GM12878 (cell line): ENCODE measurements around the gene SAMD4A. TPM values are rescaled to one million over a fixed set of nuclear protein-coding genes. Genes with fewer than 3 reads are reported as not detected.

ENCODE experiments used
- ATAC-seq: fragments of 200-7000 bp; cut with Tn5 transposase; 3 replicates; pipeline ENCODE4 v1.9.1; 2020; ENCODE audit warnings: mild to moderate bottlenecking, moderate library complexity
- BruUV-seq: library from RNA; stranded (reverse); fragments of 400-500 nt; replicated peaks from 2 replicates; lab custom pipeline; 2021; lab: Mats Ljungman, UMichigan
- CTCF ChIA-PET: fragments of 300-600 bp; sonication (Branson Sonifier 250); formaldehyde crosslinking; extraction: SDS; loops from one replicate; lab custom pipeline; 2021; ENCODE audit warnings: inconsistent platforms; lab: Yijun Ruan, JAX
- POLR2A ChIA-PET: fragments of 350-600 bp; formaldehyde crosslinking; extraction: SDS; loops from one replicate; lab custom pipeline; 2021; ENCODE audit warnings: inconsistent platforms; lab: Charles Lee
- RAD21 ChIA-PET: fragments of 300-600 bp; sonication (Branson Sonifier 250); formaldehyde crosslinking; loops from one replicate; lab custom pipeline; 2023; ENCODE audit warnings: antibody characterized with exemption; ENCODE audit not compliant: unreplicated experiment; lab: Charles Lee
- SMC1A ChIA-PET: fragments of 300-600 bp; sonication (Branson Sonifier 250); formaldehyde crosslinking; loops from one replicate; lab custom pipeline; 2023; ENCODE audit not compliant: unreplicated experiment, uncharacterized antibody; lab: Charles Lee
- DNase-seq: peaks from one replicate; pipeline ENCODE4 v3.0.0-alpha.2; 2011; ENCODE audit warnings: low read depth, low spot score
- FAIRE-seq: peaks from 3 replicates; lab custom pipeline; 2011; peaks lifted over from hg19 to GRCh38; lab: Jason Lieb, UNC
- H2AFZ ChIP-seq: 2 replicates; pipeline ENCODE4 v1.6.0; 2011; ENCODE audit warnings: low read depth, low read length, control low read depth; ENCODE audit not compliant: control insufficient read depth
- H3K27ac ChIP-seq: 2 replicates; pipeline ENCODE4 v1.5.1; 2011; ENCODE audit warnings: control low read depth; ENCODE audit not compliant: control insufficient read depth, insufficient read depth
- H3K27me3 ChIP-seq, 2 experiments: replicated peaks in 1 of 2; 2 replicates each; pipeline versions ENCODE4 v1.6.0 to v1.6.1; 2011; ENCODE audit warnings: low read length in 1 of 2; ENCODE audit not compliant: control insufficient read depth in 2 of 2, insufficient read depth in 2 of 2
- H3K36me3 ChIP-seq, 2 experiments: 2 replicates each; pipeline ENCODE4 v1.5.1; 2011; ENCODE audit warnings: low read length in 1 of 2; ENCODE audit not compliant: control insufficient read depth in 2 of 2, insufficient read depth in 2 of 2
- H3K4me1 ChIP-seq: 2 replicates; pipeline ENCODE4 v1.6.1; 2011; ENCODE audit warnings: mild to moderate bottlenecking, low read length, moderate library complexity, mixed read lengths; ENCODE audit not compliant: control insufficient read depth, insufficient read depth
- H3K4me2 ChIP-seq: 2 replicates; pipeline ENCODE4 v1.6.0; 2011; ENCODE audit warnings: control low read depth; ENCODE audit not compliant: control insufficient read depth, insufficient read depth
- H3K4me3 ChIP-seq: fragments of 200-600 bp; sonication (generic); 2 replicates; pipeline ENCODE4 v1.5.1; 2016
- H3K79me2 ChIP-seq: 2 replicates; pipeline ENCODE4 v1.6.0; 2011; ENCODE audit warnings: low read length; ENCODE audit not compliant: control insufficient read depth, insufficient read depth
- H3K9ac ChIP-seq: 2 replicates; pipeline ENCODE4 v1.8.0; 2011; ENCODE audit warnings: low read length, control low read depth, mixed read lengths; ENCODE audit not compliant: control insufficient read depth, insufficient read depth
- H3K9me3 ChIP-seq: replicated peaks from 3 replicates; pipeline ENCODE4 v1.5.1; 2011; ENCODE audit warnings: mild to moderate bottlenecking, low read length; ENCODE audit not compliant: control insufficient read depth, insufficient read depth
- H4K20me1 ChIP-seq: 2 replicates; pipeline ENCODE4 v1.6.0; 2011; ENCODE audit not compliant: control insufficient read depth, insufficient read depth
- BCL3 ChIP-seq: IDR thresholded peaks from 2 replicates; pipeline ENCODE4 v1.6.1; 2011; ENCODE audit warnings: borderline replicate concordance, low read depth, mild to moderate bottlenecking, moderate library complexity, low read length; ENCODE audit not compliant: insufficient read depth, poor library complexity, severe bottlenecking
- FOXM1 ChIP-seq: IDR thresholded peaks from 2 replicates; pipeline ENCODE4 v1.6.1; 2012; ENCODE audit warnings: low read depth, mild to moderate bottlenecking, inconsistent platforms, low read length, moderate library complexity
- JUNB ChIP-seq: IDR thresholded peaks from 2 replicates; pipeline ENCODE4 v1.6.1; 2016; ENCODE audit warnings: antibody characterized with exemption, mild to moderate bottlenecking
- NKRF ChIP-seq: fragments of 450-650 bp; conservative IDR thresholded peaks from 2 replicates; pipeline ENCODE4 v1.6.1; 2017; ENCODE audit warnings: mild to moderate bottlenecking, moderate library complexity
- PAX8 ChIP-seq: fragments of 450-650 bp; IDR thresholded peaks from 2 replicates; pipeline ENCODE4 v1.6.1; 2017; ENCODE audit warnings: mild to moderate bottlenecking, moderate library complexity
- POLR2AphosphoS2 ChIP-seq: IDR thresholded peaks from 2 replicates; pipeline ENCODE4 v1.6.1; 2011; ENCODE audit warnings: low read depth, mild to moderate bottlenecking, low read length, improper control_type of control experiment, moderate library complexity
- RAD21 ChIP-seq: IDR thresholded peaks from 2 replicates; pipeline ENCODE4 v1.6.1; 2011; ENCODE audit warnings: mild to moderate bottlenecking, low read depth, low read length, moderate library complexity; ENCODE audit not compliant: insufficient read depth
- SPI1 ChIP-seq: IDR thresholded peaks from 2 replicates; pipeline ENCODE4 v1.6.1; 2011; ENCODE audit warnings: low read depth, mild to moderate bottlenecking, low read length, moderate library complexity, borderline replicate concordance; ENCODE audit not compliant: insufficient read depth
- ZSCAN29 ChIP-seq: fragments of 450-650 bp; IDR thresholded peaks from 2 replicates; pipeline ENCODE4 v1.6.1; 2017; ENCODE audit warnings: mild to moderate bottlenecking, moderate library complexity
- WGBS: methylation state at CpG from one replicate; pipeline ENCODE4 v1.1.6; 2016; ENCODE audit warnings: low lambda C conversion rate; ENCODE audit not compliant: insufficient replicate concordance, insufficient coverage; ENCODE audit errors: missing lambda C conversion rate; 5-methylcytosine and 5-hydroxymethylcytosine counted together
- in situ Hi-C: fragments of 300-500 bp; cut with MboI; formaldehyde crosslinking; loops from 9 replicates; pipeline ENCODE4 v1.14.3; 2018; ENCODE audit warnings: mixed read lengths
- intact Hi-C: fragments of 100-400 bp; cut with micrococcal nuclease; formaldehyde crosslinking; loops from one replicate; pipeline ENCODE4 v1.14.2; 2022; ENCODE audit not compliant: unreplicated experiment
- polyA plus RNA-seq, 11 experiments: library from polyadenylated mRNA; depleted of rRNA in 4 of 11; unstranded in 6 of 11; stranded (reverse) in 5 of 11; fragments of >200 nt; fragmentation: Nextera tagmentation in 4 of 11; fragmentation: Illumina TruSeq in 1 of 11; extraction: Ambion mirVana in 4 of 11; extraction: Trizol in 1 of 11; gene quantifications; 1 replicate in 1 of 11; 2 replicates in 10 of 11; pipeline versions ENCODE4 v1.2.1 to v1.2.3, GENCODE V29; 2011 to 2016; ENCODE audit warnings: inconsistent platforms in 2 of 11, missing spikeins in 2 of 11, low read depth in 1 of 11
- total RNA-seq, 4 experiments: library from RNA; depleted of rRNA in 3 of 4; stranded (reverse); fragments of >200 nt in 3 of 4; fragmentation: Illumina TruSeq in 1 of 4; extraction: Trizol in 1 of 4; gene quantifications; 2 replicates each; pipeline versions ENCODE4 v1.2.1 to v1.2.3, GENCODE V29; 2013 to 2021

Gene SAMD4A
- total and polyA plus RNA-seq, 10 of the 15 experiments (the other 5 are each of a cell fraction or from before 2014, with no cell fraction given): 0.05 to 0.56 (median 0.31) TPM

- ChIA-PET CTCF (interaction anchor here (0.6 to 2.1 kb wide), 6 partner anchors 9 to 431 kb away, joined by 3 to 13 read pairs (median 4); no protein-coding TSS in a partner anchor), RAD21 (no interaction called here), POLR2A (no interaction called here), SMC1A (interaction anchor here (1.3 kb wide), 1 partner anchor 219 kb away, joined by 7 read pairs; no protein-coding TSS in a partner anchor)
- intact Hi-C loops (loop anchor here (2.0 to 5.0 kb wide), 2 partner anchors 19 to 119 kb away; partner anchors contain the start of gene GCH1), in situ Hi-C loops (no loop called here)
- Histone ChIP-seq H4K20me1 (no peaks in the 10 kb centered on the region), H3K36me3 (no peaks in the 10 kb centered on the region), H3K4me2 (no peak overlapping the region), H3K9ac (no peak overlapping the region), H2AFZ (no peak overlapping the region), H3K79me2 (no peaks in the 10 kb centered on the region), H3K4me1 (peaks cover 10% of the 10 kb centered on the region), H3K27ac (no peak overlapping the region), H3K4me3 (no peak overlapping the region), H3K27me3 (no peaks in the 10 kb centered on the region), H3K9me3 (no peaks in the 10 kb centered on the region; the same call in 2 of the 3 replicates)
- FAIRE-seq (no peak), ATAC-seq (no peak), DNase-seq (no peak)
- 93% methylated on average over 5 of the region's 5 CpGs for WGBS
- TF ChIP-seq POLR2AphosphoS2: no peak
- no TSS peak for BruUV-seq
These were observed 216.7 kb downstream of the SAMD4A start for GRCh38 chr14:54783660-54784015.

- no peaks in the 10 kb centered on the region for H3K27me3 ChIP-seq
- H3K9ac ChIP-seq: no peak overlapping the region
- BruUV-seq: no TSS peak
- H3K9me3 ChIP-seq: no peaks in the 10 kb centered on the region; the same call in 2 of the 3 replicates
- intact Hi-C loops: loop anchor here (5.0 kb wide), 1 partner anchor 118 kb away; the partner anchor contains the start of gene GCH1
- H2AFZ ChIP-seq: no peak overlapping the region
- CTCF ChIA-PET: interaction anchor here (1.3 to 3.0 kb wide), 3 partner anchors 10 to 22 kb away, joined by 5 to 11 read pairs (median 7); no protein-coding TSS in a partner anchor
- RAD21 ChIA-PET: no interaction called here
- FAIRE-seq (no peak), ATAC-seq (no peak), DNase-seq (no peak)
- no peaks in the 10 kb centered on the region for H3K36me3 ChIP-seq
- no peak overlapping the region for H3K4me2 ChIP-seq
- WGBS: 100% methylated on average over 6 of the region's 6 CpGs
- no peak overlapping the region for H3K27ac ChIP-seq
- H3K79me2 ChIP-seq: no peaks in the 10 kb centered on the region
- H3K4me1 ChIP-seq: peaks cover 10% of the 10 kb centered on the region
- H4K20me1 ChIP-seq: no peaks in the 10 kb centered on the region
- SMC1A ChIA-PET: interaction anchor here (1.3 kb wide), 1 partner anchor 9 kb away, joined by 3 read pairs; no protein-coding TSS in a partner anchor
- in situ Hi-C loops: no loop called here
- TF ChIP-seq SPI1 (no peak), FOXM1 (no peak), BCL3 (no peak), ZSCAN29 (no peak), RAD21 (no peak), JUNB (no peak), PAX8 (no peak), NKRF (no peak)
- POLR2A ChIA-PET: no interaction called here
- H3K4me3 ChIP-seq: no peak overlapping the region
These were observed 217.1 kb downstream of the SAMD4A start for GRCh38 chr14:54784060-54784459.
